H9 (cell line): ENCODE measurements around the gene COG3. TPM values are rescaled to one million over a fixed set of nuclear protein-coding genes. Genes with fewer than 3 reads are reported as not detected.

Source experiments
- DNase-seq: peaks from one replicate; pipeline ENCODE4 v3.0.0-alpha.2; 2017
- H2AFZ ChIP-seq: one replicate; pipeline ENCODE4 v1.6.1; 2013; ENCODE audit warnings: mild to moderate bottlenecking, low read length, control low read depth, moderate library complexity
- H2AK5ac ChIP-seq: 2 replicates; pipeline ENCODE4 v1.6.1; 2013; ENCODE audit warnings: low read length, control low read depth, mixed read lengths; ENCODE audit not compliant: insufficient read length
- H2BK120ac ChIP-seq: one replicate; pipeline ENCODE4 v1.6.1; 2013; ENCODE audit warnings: low read depth, mild to moderate bottlenecking, low read length, control low read depth, inconsistent platforms; ENCODE audit not compliant: poor library complexity, severe bottlenecking
- H2BK12ac ChIP-seq: 2 replicates; pipeline ENCODE4 v1.6.1; 2013; ENCODE audit warnings: low read length, control low read depth, mixed read lengths, low read depth; ENCODE audit not compliant: insufficient read length
- H2BK15ac ChIP-seq: 2 replicates; pipeline ENCODE4 v1.6.1; 2013; ENCODE audit warnings: low read depth, low read length, control low read depth
- H2BK20ac ChIP-seq: one replicate; pipeline ENCODE4 v1.6.1; 2013; ENCODE audit warnings: low read depth, mild to moderate bottlenecking, low read length, control low read depth, inconsistent platforms; ENCODE audit not compliant: poor library complexity, severe bottlenecking
- H2BK5ac ChIP-seq: 2 replicates; pipeline ENCODE4 v1.6.1; 2013; ENCODE audit warnings: low read length, control low read depth, mixed read lengths; ENCODE audit not compliant: insufficient read length
- H3K14ac ChIP-seq: 2 replicates; pipeline ENCODE4 v1.6.1; 2013; ENCODE audit warnings: low read length, control low read depth; ENCODE audit not compliant: insufficient read depth
- H3K18ac ChIP-seq: 2 replicates; pipeline ENCODE4 v1.6.1; 2013; ENCODE audit warnings: low read depth, mild to moderate bottlenecking, mixed read lengths, low read length, control low read depth; ENCODE audit not compliant: insufficient read length
- H3K23ac ChIP-seq: 2 replicates; pipeline ENCODE4 v1.6.1; 2013; ENCODE audit warnings: low read length, control low read depth, mixed read lengths, low read depth; ENCODE audit not compliant: insufficient read length
- H3K23me2 ChIP-seq: 2 replicates; pipeline ENCODE4 v1.6.1; 2013; ENCODE audit warnings: low read depth, mild to moderate bottlenecking, mixed read lengths, low read length, control low read depth; ENCODE audit not compliant: insufficient read length, poor library complexity, severe bottlenecking
- H3K27ac ChIP-seq: 2 replicates; pipeline ENCODE4 v1.5.1; 2013; ENCODE audit warnings: low read length, control low read depth, mixed read lengths, low read depth; ENCODE audit not compliant: insufficient read length
- H3K27me3 ChIP-seq: 2 replicates; pipeline ENCODE4 v1.6.1; 2013; ENCODE audit warnings: low read length, control low read depth, inconsistent platforms; ENCODE audit not compliant: insufficient read depth
- H3K4ac ChIP-seq: 2 replicates; pipeline ENCODE4 v1.6.1; 2013; ENCODE audit warnings: low read depth, mild to moderate bottlenecking, control low read depth, inconsistent platforms, low read length, moderate library complexity
- H3K4me1 ChIP-seq: 2 replicates; pipeline ENCODE4 v1.6.1; 2013; ENCODE audit warnings: low read length, control low read depth, inconsistent platforms; ENCODE audit not compliant: insufficient read depth
- H3K4me2 ChIP-seq: 2 replicates; pipeline ENCODE4 v1.6.1; 2013; ENCODE audit warnings: low read length, control low read depth, mixed read lengths; ENCODE audit not compliant: insufficient read length, insufficient read depth
- H3K56ac ChIP-seq: 2 replicates; pipeline ENCODE4 v1.6.1; 2013; ENCODE audit warnings: low read depth, mild to moderate bottlenecking, mixed read lengths, low read length, control low read depth; ENCODE audit not compliant: insufficient read length
- H3K79me1 ChIP-seq: 2 replicates; pipeline ENCODE4 v1.6.1; 2013; ENCODE audit warnings: low read depth, mild to moderate bottlenecking, moderate library complexity, low read length, control low read depth, inconsistent platforms; ENCODE audit not compliant: insufficient read depth, poor library complexity, severe bottlenecking
- H3K79me2 ChIP-seq: 2 replicates; pipeline ENCODE4 v1.6.1; 2013; ENCODE audit warnings: low read length, control low read depth, inconsistent platforms; ENCODE audit not compliant: insufficient read depth
- H3K9ac ChIP-seq: 2 replicates; pipeline ENCODE4 v1.6.1; 2013; ENCODE audit warnings: low read length, control low read depth, mixed read lengths; ENCODE audit not compliant: insufficient read length; ENCODE audit errors: extremely low read depth
- H3K9me3 ChIP-seq: one replicate; pipeline ENCODE4 v1.6.1; 2013; ENCODE audit warnings: low read depth, low read length, inconsistent platforms; ENCODE audit not compliant: control insufficient read depth
- H3T11ph ChIP-seq: one replicate; pipeline ENCODE4 v1.6.1; 2013; ENCODE audit warnings: mild to moderate bottlenecking, low read length, control low read depth, inconsistent platforms
- H4K20me1 ChIP-seq: one replicate; pipeline ENCODE4 v1.6.1; 2013; ENCODE audit not compliant: control insufficient read depth, insufficient read length, insufficient read depth
- H4K5ac ChIP-seq: 2 replicates; pipeline ENCODE4 v1.6.1; 2013; ENCODE audit warnings: low read depth, mild to moderate bottlenecking, mixed read lengths, low read length, control low read depth; ENCODE audit not compliant: insufficient read length
- H4K8ac ChIP-seq: replicated peaks from 2 replicates; pipeline ENCODE4 v1.6.1; 2013; ENCODE audit warnings: low read length, control low read depth, mixed read lengths, low read depth; ENCODE audit not compliant: insufficient read length
- H4K91ac ChIP-seq: 2 replicates; pipeline ENCODE4 v1.6.1; 2013; ENCODE audit warnings: low read depth, mild to moderate bottlenecking, moderate library complexity, mixed read lengths, low read length, control low read depth; ENCODE audit not compliant: insufficient read length
- H3K27ac Mint-ChIP-seq, 3 experiments: 2 replicates in 2 of 3; 3 replicates in 1 of 3; pipeline ENCODE4 v1.8.0; 2020 to 2021; ENCODE audit warnings: mixed read lengths in 3 of 3, mild to moderate bottlenecking in 1 of 3, moderate library complexity in 1 of 3
- H3K27me3 Mint-ChIP-seq: 2 replicates; pipeline ENCODE4 v1.8.0; 2021; ENCODE audit warnings: low read depth, mild to moderate bottlenecking, moderate library complexity, mixed read lengths
- H3K36me3 Mint-ChIP-seq, 3 experiments: 2 replicates in 2 of 3; 3 replicates in 1 of 3; pipeline ENCODE4 v1.8.0; 2020 to 2021; ENCODE audit warnings: low read depth in 3 of 3, mixed read lengths in 3 of 3; ENCODE audit not compliant: insufficient read depth in 1 of 3
- H3K4me1 Mint-ChIP-seq, 2 experiments: 2 replicates each; pipeline ENCODE4 v1.8.0; 2020; ENCODE audit warnings: mixed read lengths in 2 of 2
- H3K4me3 Mint-ChIP-seq, 2 experiments: 2 replicates in 1 of 2; 3 replicates in 1 of 2; pipeline ENCODE4 v1.8.0; 2020 to 2021; ENCODE audit warnings: mild to moderate bottlenecking in 2 of 2, mixed read lengths in 2 of 2, moderate library complexity in 1 of 2
- H3K9me3 Mint-ChIP-seq, 2 experiments: 2 replicates in 1 of 2; 3 replicates in 1 of 2; pipeline ENCODE4 v1.8.0; 2020; ENCODE audit warnings: mild to moderate bottlenecking in 2 of 2, mixed read lengths in 2 of 2, moderate library complexity in 1 of 2
- CTCF ChIP-seq: fragments of 200-600 bp; sonication (generic); conservative IDR thresholded peaks from 3 replicates; pipeline ENCODE4 v1.8.0; 2021; ENCODE audit warnings: antibody characterized with exemption, mild to moderate bottlenecking
- WGBS: extraction: QIAGEN DNeasy Blood & Tissue Kit; methylation state at CpG from one replicate; pipeline ENCODE4 v1.1.7; 2013; ENCODE audit warnings: missing lambda C conversion rate, low lambda C conversion rate, mixed read lengths; ENCODE audit not compliant: insufficient read length; ENCODE audit errors: extremely low coverage; 5-methylcytosine and 5-hydroxymethylcytosine counted together
- total RNA-seq: library from RNA; stranded (reverse); gene quantifications from 2 replicates; pipeline ENCODE4 v1.2.1, GENCODE V29; 2021

The COG3 gene
- total RNA-seq, 1 experiment from 2014 or later, result 16.5 TPM

GRCh38 chr13:45519493-45519892 is 54.8 kb downstream of the COG3 start:
- Histone ChIP-seq H3K9ac (no peak overlapping the region), H2BK12ac (no peak overlapping the region), H3K4ac (no peak overlapping the region), H2BK5ac (no peak overlapping the region), H3K79me2 (no peaks in the 10 kb centered on the region), H3K23me2 (no peaks in the 10 kb centered on the region), H3K18ac (no peak overlapping the region), H4K5ac (no peak overlapping the region), H4K20me1 (no peaks in the 10 kb centered on the region), H4K91ac (no peak overlapping the region), H2AFZ (no peak overlapping the region), H3K27me3 (no peaks in the 10 kb centered on the region), H3K4me1 (no peaks in the 10 kb centered on the region), H2BK15ac (no peak overlapping the region), H3T11ph (no peak overlapping the region), H3K79me1 (no peaks in the 10 kb centered on the region), H2BK20ac (no peak overlapping the region), H3K9me3 (no peaks in the 10 kb centered on the region), H3K4me2 (no peak overlapping the region), H3K56ac (no peak overlapping the region), H3K27ac (no peak overlapping the region), H2BK120ac (no peak overlapping the region), H3K23ac (no peak overlapping the region), H2AK5ac (no peak overlapping the region), H4K8ac (no peak overlapping the region), H3K14ac (no peak overlapping the region)
- no peak for DNase-seq
- Mint-ChIP-seq H3K36me3 (peaks cover 19 to 44% (median 40%) of the 10 kb centered on the region in 3 experiments; a peak in 6 of 7 replicates), H3K4me1 (peaks cover 5 to 8% of the 10 kb centered on the region in 2 experiments), H3K27me3 (no peaks in the 10 kb centered on the region), H3K27ac (no peak overlapping the region), H3K4me3 (no peak overlapping the region), H3K9me3 (no peaks in the 10 kb centered on the region)
- no CpG with 5 or more reads among the region's 4 CpGs for WGBS
- no peak for TF ChIP-seq CTCF
